Fibroblast of skin of left quadriceps (primary cell): ENCODE results near the gene IGF1R.
"Not testable (repeated sequence)": the region's sequence is repeated elsewhere in the genome, so short reads cannot be mapped to it uniquely, and the experiment has no call there.

Source experiments
- DNase-seq, 2 experiments: peaks; one replicate each; pipeline ENCODE4 v3.0.0-alpha.2; 2013; ENCODE audit warnings: low read depth in 2 of 2

Gene IGF1R

GRCh38 chr15:98956796-98957553 lies 308.6 kb downstream of the IGF1R start:
- no peak for DNase-seq

- no peak for DNase-seq
These were observed 309.3 kb downstream of the IGF1R start for GRCh38 chr15:98957655-98958054.

- no peak for DNase-seq
These were observed 309.7 kb downstream of the IGF1R start for GRCh38 chr15:98958076-98958475.

GRCh38 chr15:98958918-98959639 lies 310.7 kb downstream of the IGF1R start:
- no peak for DNase-seq

- DNase-seq, result no peak
These were observed 311.3 kb downstream of the IGF1R start for GRCh38 chr15:98959640-98960007.

GRCh38 chr15:98960555-98961050 lies 312.3 kb downstream of the IGF1R start:
- no peak for DNase-seq

GRCh38 chr15:98963444-98963843 lies 315.1 kb downstream of the IGF1R start:
- DNase-seq, result no peak

GRCh38 chr15:98964466-98965133 lies 316.3 kb downstream of the IGF1R start:
- DNase-seq, result no peak

GRCh38 chr15:98965134-98965491 lies 316.8 kb downstream of the IGF1R start:
- DNase-seq, result not testable (repeated sequence)

GRCh38 chr15:98965597-98965996 lies 317.3 kb downstream of the IGF1R start:
- DNase-seq, result no peak

GRCh38 chr15:98966091-98966787 lies 317.9 kb downstream of the IGF1R start:
- peak; percentile 52 to 53 for DNase-seq

- DNase-seq, result no peak
These were observed 318.8 kb downstream of the IGF1R start for GRCh38 chr15:98967096-98967495.

- DNase-seq, result no peak
These were observed 319.6 kb downstream of the IGF1R start for GRCh38 chr15:98967916-98968315.

- no peak for DNase-seq
These were observed 320.2 kb downstream of the IGF1R start for GRCh38 chr15:98968576-98968975.

- DNase-seq, result no peak
These were observed 320.9 kb downstream of the IGF1R start for GRCh38 chr15:98969126-98969735.

- DNase-seq, result no peak
These were observed 322.5 kb downstream of the IGF1R start for GRCh38 chr15:98970799-98971198.

- DNase-seq, result no peak
These were observed 328.2 kb downstream of the IGF1R start for GRCh38 chr15:98976500-98976899.

- no peak for DNase-seq
These were observed 329.1 kb downstream of the IGF1R start for GRCh38 chr15:98977441-98977840.

GRCh38 chr15:98978153-98978552 lies 329.8 kb downstream of the IGF1R start:
- no peak for DNase-seq

- DNase-seq, result no peak
These were observed 332.5 kb downstream of the IGF1R start for GRCh38 chr15:98980899-98981228.

GRCh38 chr15:98981851-98982722 lies 333.7 kb downstream of the IGF1R start:
- no peak for DNase-seq
